GM18867 (cell line): Measurements from ENCODE around the gene GPHB5.

Experiments
- ATAC-seq: cut with Tn5 transposase; IDR thresholded peaks from one replicate; pipeline ENCODE4 v1.9.1; 2021; ENCODE audit warnings: mild to moderate bottlenecking, moderate library complexity; ENCODE audit not compliant: unreplicated experiment

GPHB5 gene

GRCh38 chr14:63267171-63267570 lies 51.6 kb downstream of the GPHB5 start:
- ATAC-seq: no peak

DNA sequence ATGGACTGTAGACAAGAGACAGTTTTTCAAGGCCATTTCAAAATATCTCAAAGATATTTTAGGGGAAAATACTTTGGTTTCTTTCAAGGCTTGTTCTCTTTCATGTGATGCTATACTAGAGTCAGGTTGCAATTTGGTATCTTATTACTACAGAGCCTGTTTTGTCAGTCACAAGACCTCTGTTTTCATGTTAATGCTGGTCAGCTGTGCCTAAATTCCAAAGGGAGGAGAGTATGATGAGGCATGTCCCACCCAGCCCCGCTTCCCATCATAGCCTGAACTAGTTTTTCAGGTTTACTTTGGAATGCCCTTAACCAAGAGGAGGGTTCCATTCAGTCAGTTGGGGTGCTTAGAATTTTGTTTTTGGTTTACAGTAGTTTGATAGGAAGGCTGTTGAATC lies 52.6 kb downstream of the GPHB5 start:
- no peak for ATAC-seq
